ACC112 (cell line): ENCODE data around the gene MAP1B.
A peak's percentile ranks its signal among the peaks of the same experiment; 100 is the strongest.

ENCODE experiments used
- H2AFZ ChIP-seq: fragments of 200-600 bp; sonication (generic); one replicate; pipeline ENCODE4 v1.6.0; 2017; ENCODE audit warnings: antibody characterized with exemption, low read length; ENCODE audit not compliant: unreplicated experiment
- H3K27ac ChIP-seq: fragments of 200-600 bp; sonication (generic); 2 replicates; pipeline ENCODE4 v1.5.1; 2014; ENCODE audit warnings: low read depth, mild to moderate bottlenecking, antibody characterized with exemption, low read length, moderate library complexity
- H3K27me3 ChIP-seq: fragments of 200-600 bp; sonication (generic); 2 replicates; pipeline ENCODE4 v1.6.1; 2014; ENCODE audit warnings: mild to moderate bottlenecking, antibody characterized with exemption, low read length, moderate library complexity, mixed read lengths; ENCODE audit not compliant: insufficient read depth
- H3K36me3 ChIP-seq: fragments of 200-600 bp; sonication (generic); 2 replicates; pipeline ENCODE4 v1.6.1; 2016; ENCODE audit warnings: mild to moderate bottlenecking, antibody characterized with exemption, low read length, moderate library complexity, mixed read lengths; ENCODE audit not compliant: insufficient read depth
- H3K4me1 ChIP-seq: fragments of 200-600 bp; sonication (generic); one replicate; pipeline ENCODE4 v1.6.1; 2016; ENCODE audit warnings: low read length, mixed read lengths; ENCODE audit not compliant: insufficient read depth, unreplicated experiment, control insufficient read depth
- H3K4me3 ChIP-seq: fragments of 200-600 bp; sonication (generic); 2 replicates; pipeline ENCODE4 v1.5.1; 2014; ENCODE audit warnings: mild to moderate bottlenecking, low read depth, low read length
- H3K79me2 ChIP-seq: fragments of 200-600 bp; sonication (generic); one replicate; pipeline ENCODE4 v1.6.0; 2016; ENCODE audit warnings: low read length; ENCODE audit not compliant: control insufficient read depth, unreplicated experiment, insufficient read depth

Gene MAP1B

DNA sequence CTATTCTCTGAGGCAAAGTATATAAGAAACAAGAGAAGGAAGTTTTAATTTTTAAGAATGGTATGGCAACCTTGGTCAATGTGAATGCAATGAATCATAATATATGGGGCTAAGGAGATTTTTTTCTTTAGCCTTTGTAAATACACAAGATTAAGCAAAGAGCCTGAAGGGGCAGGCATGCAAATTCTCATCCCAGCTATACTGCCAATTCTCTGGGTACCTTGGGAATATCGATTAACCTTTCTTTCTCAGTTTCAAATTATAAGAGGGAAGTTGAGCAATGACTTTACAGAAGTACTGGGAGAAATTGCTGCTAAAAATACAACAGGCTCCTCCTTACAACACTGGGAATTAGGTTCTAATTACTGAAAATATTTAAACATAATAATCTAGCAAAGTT lies 115.2 kb downstream of the MAP1B start:
- Histone ChIP-seq H3K27me3 (no peaks in the 10 kb centered on the region), H3K36me3 (peaks cover 44% of the 10 kb centered on the region), H3K27ac (no peak overlapping the region), H3K4me3 (no peak overlapping the region), H3K4me1 (peaks cover 10% of the 10 kb centered on the region), H3K79me2 (no peaks in the 10 kb centered on the region), H2AFZ (no peak overlapping the region)

DNA sequence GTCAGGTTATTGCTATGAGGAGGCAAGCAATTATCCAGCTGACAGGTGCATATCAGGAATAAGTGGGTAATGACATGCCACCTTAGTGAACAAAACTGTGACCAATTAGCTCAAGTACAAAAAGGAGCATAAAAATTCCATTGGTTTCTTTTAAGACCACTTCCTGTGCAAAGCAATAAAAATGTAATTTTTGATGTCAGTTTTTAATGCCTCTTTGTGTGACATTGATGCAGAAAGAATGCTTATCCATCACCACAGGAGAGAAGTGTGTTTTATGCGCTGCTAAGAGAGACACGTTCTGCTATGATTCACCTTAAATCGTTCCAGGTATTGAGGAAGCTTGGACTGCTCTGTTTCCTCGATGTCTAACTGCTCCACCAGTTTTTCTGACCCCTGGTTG lies 116.1 kb downstream of the MAP1B start:
- H3K4me1 ChIP-seq: peaks cover 10% of the 10 kb centered on the region
- peaks cover 45% of the 10 kb centered on the region for H3K36me3 ChIP-seq
- H2AFZ ChIP-seq: no peak overlapping the region
- no peak overlapping the region for H3K27ac ChIP-seq
- H3K79me2 ChIP-seq: no peaks in the 10 kb centered on the region
- no peak overlapping the region for H3K4me3 ChIP-seq
- no peaks in the 10 kb centered on the region for H3K27me3 ChIP-seq

DNA sequence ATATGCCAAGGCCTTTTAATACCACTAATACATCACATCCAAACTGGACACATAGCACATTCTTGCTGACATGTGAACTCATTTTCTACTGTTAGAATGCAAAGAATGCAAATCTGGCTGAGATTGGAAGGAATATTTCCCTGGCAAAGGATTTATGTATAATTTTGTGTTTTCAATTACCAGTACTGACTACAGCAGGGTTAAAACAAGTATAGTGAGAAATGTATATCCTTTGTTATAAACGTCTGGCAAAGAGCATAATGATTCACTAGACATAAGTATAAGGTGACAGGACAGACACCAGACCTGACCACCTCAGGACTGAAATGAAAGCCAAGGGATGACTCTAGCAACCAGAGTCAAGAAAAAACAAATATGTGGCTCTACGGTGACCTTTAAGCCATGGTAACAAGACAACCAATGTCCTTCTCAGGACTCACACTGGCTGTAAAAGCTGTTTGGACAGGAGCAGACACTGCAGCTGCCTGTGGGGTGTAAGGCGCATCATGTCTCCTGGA lies 117.7 kb downstream of the MAP1B start:
- Histone ChIP-seq H3K4me1 (peaks cover 10% of the 10 kb centered on the region), H3K4me3 (no peak overlapping the region), H3K36me3 (peaks cover 37% of the 10 kb centered on the region), H2AFZ (no peak overlapping the region), H3K27me3 (no peaks in the 10 kb centered on the region), H3K27ac (peak overlapping the region; percentile 51), H3K79me2 (no peaks in the 10 kb centered on the region)

DNA sequence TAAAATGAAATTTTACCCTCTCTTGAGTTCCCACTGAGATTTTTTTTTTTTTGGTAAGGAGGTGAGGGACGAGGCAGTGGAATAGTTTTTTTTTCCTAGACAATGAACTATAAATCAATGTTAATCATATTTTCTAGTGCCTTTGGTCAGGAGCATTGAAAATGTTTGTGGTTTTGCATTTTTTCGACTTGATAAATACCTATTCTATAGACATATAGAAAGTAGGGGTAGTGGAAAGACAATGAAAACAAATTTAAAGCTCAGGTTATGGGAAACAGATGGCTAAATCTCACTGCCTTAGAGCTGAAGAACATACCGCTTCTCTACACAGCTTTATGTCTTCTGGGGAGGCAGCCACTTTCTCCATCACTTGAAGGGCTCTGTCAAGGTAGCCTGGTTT lies 118.5 kb downstream of the MAP1B start:
- H3K4me3 ChIP-seq: no peak overlapping the region
- H3K79me2 ChIP-seq: no peaks in the 10 kb centered on the region
- H3K4me1 ChIP-seq: peaks cover 10% of the 10 kb centered on the region
- H2AFZ ChIP-seq: no peak overlapping the region
- H3K27ac ChIP-seq: peak overlapping the region; percentile 51
- no peaks in the 10 kb centered on the region for H3K27me3 ChIP-seq
- H3K36me3 ChIP-seq: peaks cover 37% of the 10 kb centered on the region

DNA sequence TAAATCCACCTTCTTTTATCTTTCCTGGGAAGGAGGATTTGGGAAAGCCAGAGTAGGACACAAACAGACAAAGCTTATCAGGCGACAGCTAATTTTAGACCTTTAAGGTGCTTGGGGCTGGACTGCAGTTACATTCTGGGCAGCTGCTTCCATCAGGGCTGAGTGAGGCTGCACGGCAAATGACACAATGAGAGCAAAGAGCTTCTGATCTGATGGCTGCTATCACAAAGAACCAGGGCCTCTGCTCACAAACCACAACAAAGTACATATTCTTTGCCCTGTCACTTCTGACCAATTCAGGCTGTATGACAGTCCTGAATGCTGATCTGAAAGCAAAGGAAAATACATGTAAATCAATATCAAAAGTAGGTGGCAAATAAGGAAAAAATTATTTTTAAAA lies 119.7 kb downstream of the MAP1B start:
- H3K4me3 ChIP-seq: no peak overlapping the region
- H3K36me3 ChIP-seq: peaks cover 41% of the 10 kb centered on the region
- no peak overlapping the region for H3K27ac ChIP-seq
- H3K4me1 ChIP-seq: peaks cover 10% of the 10 kb centered on the region
- H2AFZ ChIP-seq: no peak overlapping the region
- H3K79me2 ChIP-seq: no peaks in the 10 kb centered on the region
- no peaks in the 10 kb centered on the region for H3K27me3 ChIP-seq

DNA sequence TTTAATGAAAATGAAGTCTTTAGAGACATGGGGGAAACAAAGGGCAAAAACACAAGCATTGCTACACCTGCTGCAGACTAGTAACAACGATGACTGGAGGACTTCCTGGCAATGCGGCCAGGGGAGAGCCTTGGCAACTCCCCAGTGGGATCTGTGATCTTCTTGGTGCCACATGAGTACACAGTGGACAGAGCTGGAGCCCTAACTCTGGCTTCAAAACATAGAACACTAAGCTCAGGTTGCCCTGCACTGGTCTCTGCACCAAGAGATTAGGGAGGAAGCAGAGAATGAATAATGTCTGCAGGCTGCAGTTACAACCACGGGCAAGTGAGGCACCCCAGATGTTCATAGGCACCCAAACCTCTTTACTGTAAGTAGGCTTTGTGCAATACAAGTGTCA lies 121.7 kb downstream of the MAP1B start:
- Histone ChIP-seq H3K36me3 (peaks cover 41% of the 10 kb centered on the region), H3K79me2 (no peaks in the 10 kb centered on the region), H2AFZ (no peak overlapping the region), H3K4me1 (peaks cover 12% of the 10 kb centered on the region), H3K27me3 (no peaks in the 10 kb centered on the region), H3K4me3 (no peak overlapping the region), H3K27ac (no peak overlapping the region)

DNA sequence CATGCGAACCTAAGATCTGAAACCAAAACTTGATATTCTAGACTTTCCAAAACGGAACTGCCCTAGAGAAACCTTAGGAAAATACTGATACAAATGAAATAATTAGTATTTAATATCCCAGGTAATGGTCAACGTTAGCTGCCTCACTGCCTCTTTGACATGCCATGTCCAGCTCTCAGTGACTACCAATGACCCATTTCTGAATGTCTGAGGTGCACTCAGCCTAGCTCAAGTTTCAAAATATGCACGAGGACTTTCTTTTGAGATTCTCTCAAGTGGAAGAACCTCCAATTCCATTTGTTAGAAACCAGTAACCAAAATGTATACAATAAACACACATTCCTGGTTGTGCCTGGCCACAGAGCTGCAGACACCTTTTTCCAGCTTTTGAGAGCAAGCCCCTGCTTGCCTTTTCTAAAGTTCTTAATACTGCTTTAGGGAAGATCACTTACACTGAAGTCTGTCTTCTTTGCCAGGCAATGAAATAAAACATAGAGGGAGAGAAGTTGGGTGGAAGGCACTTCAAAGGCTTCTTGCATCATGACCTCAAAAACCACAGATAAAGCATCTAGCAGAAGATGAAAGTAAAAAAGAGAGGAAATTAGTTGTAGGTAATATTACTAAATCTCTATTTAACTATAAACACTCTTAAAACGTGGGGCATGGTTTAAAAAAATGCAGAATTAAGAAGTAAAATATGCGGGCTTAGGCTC lies 124.9 kb downstream of the MAP1B start:
- no peak overlapping the region for H3K27ac ChIP-seq
- peaks cover 26% of the 10 kb centered on the region; the same call in 1 of the 2 replicates for H3K36me3 ChIP-seq
- H3K4me3 ChIP-seq: no peak overlapping the region
- H3K4me1 ChIP-seq: peaks cover 28% of the 10 kb centered on the region
- peaks cover 3% of the 10 kb centered on the region for H3K79me2 ChIP-seq
- no peaks in the 10 kb centered on the region for H3K27me3 ChIP-seq
- H2AFZ ChIP-seq: no peak overlapping the region

DNA sequence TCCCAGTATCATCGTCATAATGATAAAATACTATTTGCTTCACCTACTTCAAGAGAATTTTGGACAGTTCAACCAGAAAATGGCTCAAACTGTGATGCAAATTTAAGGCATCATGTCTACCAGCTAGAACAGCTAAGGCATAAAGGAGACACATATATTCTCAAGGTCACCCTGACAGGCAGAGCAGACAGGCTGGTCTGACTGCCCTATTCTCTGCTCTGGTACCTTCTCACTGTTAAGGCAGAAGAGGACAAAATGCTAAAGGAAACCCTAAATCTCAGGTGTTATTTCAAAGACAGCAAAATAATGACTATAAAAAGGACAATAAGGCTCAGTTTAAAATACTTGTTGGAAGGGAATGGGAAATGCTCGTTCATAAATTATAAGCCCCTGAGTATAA lies 125.6 kb downstream of the MAP1B start:
- peaks cover 3% of the 10 kb centered on the region for H3K79me2 ChIP-seq
- peaks cover 23% of the 10 kb centered on the region; the same call in 1 of the 2 replicates for H3K36me3 ChIP-seq
- H2AFZ ChIP-seq: no peak overlapping the region
- no peak overlapping the region for H3K27ac ChIP-seq
- H3K27me3 ChIP-seq: no peaks in the 10 kb centered on the region
- H3K4me1 ChIP-seq: peaks cover 28% of the 10 kb centered on the region
- no peak overlapping the region for H3K4me3 ChIP-seq

DNA sequence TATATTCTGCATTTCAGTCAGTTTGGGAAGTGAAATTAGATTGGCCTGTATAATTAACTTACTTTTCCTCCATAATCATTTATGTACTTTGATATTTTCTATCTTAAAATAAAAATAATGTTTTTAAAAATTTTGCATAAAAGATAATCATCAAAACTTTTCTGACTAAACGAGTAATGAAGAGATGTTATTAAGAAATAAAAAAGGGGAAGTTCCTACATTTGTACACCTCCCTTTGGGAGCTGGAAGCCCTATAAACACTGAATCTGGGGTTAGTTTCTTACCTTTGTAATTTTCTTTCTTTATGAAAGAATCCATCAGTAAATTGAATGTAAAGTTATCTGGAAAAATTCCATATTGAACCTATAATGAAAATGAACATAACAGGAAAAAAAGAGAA lies 126.6 kb downstream of the MAP1B start:
- no peaks in the 10 kb centered on the region for H3K27me3 ChIP-seq
- peak overlapping the region; percentile 77 for H3K27ac ChIP-seq
- peaks cover 28% of the 10 kb centered on the region for H3K4me1 ChIP-seq
- no peak overlapping the region for H2AFZ ChIP-seq
- peaks cover 3% of the 10 kb centered on the region for H3K79me2 ChIP-seq
- peaks cover 18% of the 10 kb centered on the region; the same call in 1 of the 2 replicates for H3K36me3 ChIP-seq
- H3K4me3 ChIP-seq: no peak overlapping the region

DNA sequence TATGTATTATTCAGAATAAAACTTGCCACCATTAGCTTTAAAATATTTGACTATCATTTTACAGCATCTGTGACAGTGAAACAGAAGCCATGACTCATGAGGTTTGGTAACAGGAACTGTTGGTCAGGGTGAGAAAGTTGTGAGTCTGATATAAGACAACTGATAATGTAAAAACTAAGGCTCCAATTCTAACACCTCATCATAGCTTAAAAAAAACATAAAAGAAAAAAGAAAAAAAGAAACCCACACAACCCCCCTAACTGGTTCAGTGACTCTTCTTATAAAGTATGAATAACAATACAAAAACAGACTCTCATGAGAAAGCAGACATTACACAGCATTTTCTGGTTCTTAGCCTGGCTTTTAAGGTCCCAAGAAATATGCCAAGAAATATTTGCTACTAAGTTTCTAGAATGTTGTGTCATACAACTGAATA lies 127.0 kb downstream of the MAP1B start:
- Histone ChIP-seq H3K36me3 (peaks cover 18% of the 10 kb centered on the region; the same call in 1 of the 2 replicates), H3K27ac (peak overlapping the region; percentile 77)

DNA sequence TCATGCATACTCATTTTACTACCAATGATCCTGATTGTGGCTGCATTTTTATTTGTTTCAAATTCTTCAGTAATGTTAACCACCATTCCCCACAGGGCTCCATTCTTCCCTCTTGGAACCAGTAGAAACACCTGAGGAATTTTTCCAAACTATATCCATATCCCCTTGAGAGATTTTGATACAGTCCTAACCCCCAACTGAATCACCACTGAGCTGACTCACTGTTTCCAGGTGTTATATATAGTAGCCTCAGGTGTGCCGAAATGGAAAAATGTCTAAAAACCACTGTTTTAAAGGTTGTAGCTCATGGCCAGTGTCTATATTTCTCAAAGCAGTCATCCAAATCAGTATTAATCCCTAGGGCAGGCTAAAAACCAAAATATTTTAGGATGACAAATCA lies 127.6 kb downstream of the MAP1B start:
- no peaks in the 10 kb centered on the region for H3K27me3 ChIP-seq
- H3K36me3 ChIP-seq: peaks cover 18% of the 10 kb centered on the region; the same call in 1 of the 2 replicates
- no peak overlapping the region for H3K4me3 ChIP-seq
- H3K27ac ChIP-seq: peak overlapping the region; percentile 77
- H3K79me2 ChIP-seq: peaks cover 3% of the 10 kb centered on the region
- H2AFZ ChIP-seq: no peak overlapping the region
- peaks cover 28% of the 10 kb centered on the region for H3K4me1 ChIP-seq

More for the DNA sequence above, 127.0 kb downstream of the MAP1B start:
- Histone ChIP-seq H3K79me2 (peaks cover 3% of the 10 kb centered on the region), H2AFZ (no peak overlapping the region), H3K4me3 (no peak overlapping the region), H3K27me3 (no peaks in the 10 kb centered on the region), H3K4me1 (peaks cover 28% of the 10 kb centered on the region)
